ENCODE measurements around the gene UBE2E2. TPM values are rescaled to one million over a fixed set of nuclear protein-coding genes. Genes with fewer than 3 reads are reported as not detected.
"Not testable (repeated sequence)": the region's sequence is repeated elsewhere in the genome, so short reads cannot be mapped to it uniquely, and the experiment has no call there.

Gene UBE2E2
- total RNA-seq, 3 donors from 2014 or later, result 4.8 to 24.4 (median 8.9) TPM

DNA sequence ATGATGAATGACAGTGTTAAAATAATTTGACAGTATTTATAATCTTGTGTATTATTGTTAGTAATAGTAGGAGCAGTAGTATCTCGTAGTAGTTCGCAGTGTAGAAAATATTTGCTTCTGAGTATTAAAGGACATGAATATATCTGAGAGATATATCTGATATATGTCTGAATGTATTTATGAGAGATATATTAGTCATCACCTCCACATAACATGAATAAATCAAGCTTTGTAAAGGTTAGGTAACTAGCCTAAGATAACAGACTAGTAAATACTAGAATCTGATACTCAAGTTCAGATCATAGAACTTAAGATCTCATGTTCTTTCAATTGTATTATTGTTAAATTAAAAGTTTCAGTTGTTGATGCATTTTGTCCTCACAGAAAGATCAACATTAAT, 130.5 kb downstream of the UBE2E2 start:
- DNase-seq, result no peak
- intact Hi-C loops (cut with DNase I, micrococcal nuclease), result no loop called here
- Histone ChIP-seq H3K4me1 (ENCODE audit: low read depth) (no peaks in the 10 kb centered on the region), H3K4me3 (no peak overlapping the region), H3K36me3 (ENCODE audit: low read depth) (no peaks in the 10 kb centered on the region), H3K9me3 (no peaks in the 10 kb centered on the region)
- TF ChIP-seq, protein P1, sequence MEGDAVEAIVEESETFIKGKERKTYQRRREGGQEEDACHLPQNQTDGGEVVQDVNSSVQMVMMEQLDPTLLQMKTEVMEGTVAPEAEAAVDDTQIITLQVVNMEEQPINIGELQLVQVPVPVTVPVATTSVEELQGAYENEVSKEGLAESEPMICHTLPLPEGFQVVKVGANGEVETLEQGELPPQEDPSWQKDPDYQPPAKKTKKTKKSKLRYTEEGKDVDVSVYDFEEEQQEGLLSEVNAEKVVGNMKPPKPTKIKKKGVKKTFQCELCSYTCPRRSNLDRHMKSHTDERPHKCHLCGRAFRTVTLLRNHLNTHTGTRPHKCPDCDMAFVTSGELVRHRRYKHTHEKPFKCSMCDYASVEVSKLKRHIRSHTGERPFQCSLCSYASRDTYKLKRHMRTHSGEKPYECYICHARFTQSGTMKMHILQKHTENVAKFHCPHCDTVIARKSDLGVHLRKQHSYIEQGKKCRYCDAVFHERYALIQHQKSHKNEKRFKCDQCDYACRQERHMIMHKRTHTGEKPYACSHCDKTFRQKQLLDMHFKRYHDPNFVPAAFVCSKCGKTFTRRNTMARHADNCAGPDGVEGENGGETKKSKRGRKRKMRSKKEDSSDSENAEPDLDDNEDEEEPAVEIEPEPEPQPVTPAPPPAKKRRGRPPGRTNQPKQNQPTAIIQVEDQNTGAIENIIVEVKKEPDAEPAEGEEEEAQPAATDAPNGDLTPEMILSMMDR (IDR thresholded peaks at IDR 0.05), result no peak
- ATAC-seq, result no peak

DNA sequence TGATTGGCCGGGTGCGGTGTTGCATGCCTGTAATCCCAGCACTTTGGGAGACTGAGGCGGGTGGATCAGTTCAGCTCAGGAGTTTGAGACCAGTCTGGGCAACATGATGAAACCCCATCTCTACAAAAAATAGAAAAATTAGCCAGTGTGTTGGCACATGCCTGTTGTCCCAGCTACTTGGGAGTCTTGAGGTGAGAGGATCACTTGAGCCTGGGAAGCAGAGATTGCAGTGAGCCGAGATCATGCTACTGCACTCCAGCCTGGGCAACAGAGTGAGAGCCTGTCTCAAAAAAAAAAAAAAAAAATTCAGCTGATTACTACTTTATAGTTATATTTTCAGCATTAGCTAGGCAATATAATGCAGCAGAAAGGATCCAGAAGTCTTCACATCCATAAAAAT, 133.7 kb downstream of the UBE2E2 start:
- H3K9me3 ChIP-seq; H3K4me3 ChIP-seq; intact Hi-C loops (cut with DNase I, micrococcal nuclease); H3K36me3 ChIP-seq (ENCODE audit: low read depth); ATAC-seq; H3K4me1 ChIP-seq (ENCODE audit: low read depth); DNase-seq: not testable (repeated sequence)

DNA sequence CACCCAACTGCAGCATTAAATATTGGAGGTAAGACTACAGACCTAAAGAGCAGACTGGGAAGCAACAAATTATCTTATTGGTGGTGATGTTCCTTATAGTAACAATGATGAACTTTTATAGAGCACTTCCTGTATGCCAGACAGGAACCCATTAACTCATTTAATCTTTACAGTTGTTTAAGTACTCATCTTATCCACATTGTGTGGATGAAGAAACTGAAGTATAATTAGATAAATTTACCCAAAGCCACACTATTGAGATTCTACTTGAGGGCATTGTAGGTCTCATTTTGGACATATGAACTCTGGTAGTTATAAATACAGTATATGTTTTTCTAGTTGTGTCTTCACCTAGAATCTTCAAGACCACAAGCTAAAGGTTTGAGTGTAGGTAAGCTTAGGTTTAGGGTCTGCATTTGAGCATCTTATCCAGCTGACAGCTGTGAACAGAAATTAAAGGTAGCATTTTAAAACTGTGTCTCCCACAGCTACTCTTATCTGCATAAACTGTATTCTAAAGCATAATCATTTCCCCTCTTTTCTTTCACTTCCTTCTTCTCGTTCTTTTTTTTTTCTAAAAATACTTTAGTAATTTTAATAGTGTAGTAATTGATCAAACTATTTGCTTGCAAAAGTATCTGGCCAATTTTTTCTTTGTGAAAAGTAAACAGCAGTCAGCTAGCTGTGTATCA, 138.2 kb downstream of the UBE2E2 start:
- Histone ChIP-seq H3K4me3 (no peak overlapping the region), H3K4me1 (ENCODE audit: low read depth) (no peaks in the 10 kb centered on the region), H3K9me3 (no peaks in the 10 kb centered on the region), H3K36me3 (ENCODE audit: low read depth) (no peaks in the 10 kb centered on the region)
- intact Hi-C loops (cut with DNase I, micrococcal nuclease), result no loop called here
- TF ChIP-seq, protein P1 (IDR thresholded peaks at IDR 0.05), result no peak
- ATAC-seq (no peak), DNase-seq (no peak)

GRCh38 chr3:23342343-23342742, 139.2 kb downstream of the UBE2E2 start:
- ATAC-seq, result no peak
- H3K4me1 ChIP-seq (ENCODE audit: low read depth), result no peaks in the 10 kb centered on the region
- no peak for DNase-seq
- no peaks in the 10 kb centered on the region for H3K9me3 ChIP-seq
- no peaks in the 10 kb centered on the region for H3K36me3 ChIP-seq (ENCODE audit: low read depth)
- H3K4me3 ChIP-seq, result no peak overlapping the region
- TF ChIP-seq, protein P1 (IDR thresholded peaks at IDR 0.05), result no peak
- intact Hi-C loops (cut with DNase I, micrococcal nuclease), result no loop called here

DNA sequence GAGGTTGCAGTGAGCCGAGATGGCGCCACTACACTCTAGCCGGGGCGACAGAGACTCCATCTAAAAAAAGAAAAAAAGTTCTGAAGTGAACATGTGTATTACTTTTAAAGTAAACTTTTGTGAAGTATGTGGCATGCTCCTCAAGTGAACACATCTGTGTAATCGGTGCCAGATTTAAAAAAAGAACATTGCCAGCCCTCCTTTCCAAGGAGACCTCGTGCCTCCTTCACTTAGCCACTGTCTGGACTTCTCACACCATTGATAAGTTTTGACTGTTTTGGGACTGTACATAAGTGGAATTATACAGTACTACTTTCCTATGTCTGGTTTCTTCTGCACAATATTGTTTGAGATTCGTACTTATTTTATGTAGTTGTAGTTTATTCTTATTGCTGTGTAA, 140.4 kb downstream of the UBE2E2 start:
- Histone ChIP-seq H3K4me3 (no peak overlapping the region), H3K36me3 (ENCODE audit: low read depth) (no peaks in the 10 kb centered on the region), H3K9me3 (no peaks in the 10 kb centered on the region), H3K4me1 (ENCODE audit: low read depth) (no peaks in the 10 kb centered on the region)
- intact Hi-C loops (cut with DNase I, micrococcal nuclease), result no loop called here
- DNase-seq (no peak), ATAC-seq (no peak)
- TF ChIP-seq, protein P1 (IDR thresholded peaks at IDR 0.05), result no peak

- Histone ChIP-seq H3K9me3 (no peaks in the 10 kb centered on the region), H3K36me3 (ENCODE audit: low read depth) (no peaks in the 10 kb centered on the region), H3K4me3 (no peak overlapping the region), H3K4me1 (ENCODE audit: low read depth) (no peaks in the 10 kb centered on the region)
- TF ChIP-seq, protein P1 (IDR thresholded peaks at IDR 0.05), result no peak
- intact Hi-C loops (cut with DNase I, micrococcal nuclease), result no loop called here
- DNase-seq, result no peak
- no peak for ATAC-seq
Observed at GRCh38 chr3:23344886-23345285, 141.8 kb downstream of the UBE2E2 start.

GRCh38 chr3:23349444-23349843, 146.3 kb downstream of the UBE2E2 start:
- H3K36me3 ChIP-seq (ENCODE audit: low read depth); H3K4me3 ChIP-seq; H3K9me3 ChIP-seq; ATAC-seq; intact Hi-C loops (cut with DNase I, micrococcal nuclease); DNase-seq; H3K4me1 ChIP-seq (ENCODE audit: low read depth): not testable (repeated sequence)
